HS-27A (cell line): ENCODE results near the gene GPR17.

Experiments used
- DNase-seq: peaks from one replicate; pipeline ENCODE4 v3.0.0-alpha.2; 2012; ENCODE audit warnings: low read depth, missing footprints

GPR17 gene

DNA sequence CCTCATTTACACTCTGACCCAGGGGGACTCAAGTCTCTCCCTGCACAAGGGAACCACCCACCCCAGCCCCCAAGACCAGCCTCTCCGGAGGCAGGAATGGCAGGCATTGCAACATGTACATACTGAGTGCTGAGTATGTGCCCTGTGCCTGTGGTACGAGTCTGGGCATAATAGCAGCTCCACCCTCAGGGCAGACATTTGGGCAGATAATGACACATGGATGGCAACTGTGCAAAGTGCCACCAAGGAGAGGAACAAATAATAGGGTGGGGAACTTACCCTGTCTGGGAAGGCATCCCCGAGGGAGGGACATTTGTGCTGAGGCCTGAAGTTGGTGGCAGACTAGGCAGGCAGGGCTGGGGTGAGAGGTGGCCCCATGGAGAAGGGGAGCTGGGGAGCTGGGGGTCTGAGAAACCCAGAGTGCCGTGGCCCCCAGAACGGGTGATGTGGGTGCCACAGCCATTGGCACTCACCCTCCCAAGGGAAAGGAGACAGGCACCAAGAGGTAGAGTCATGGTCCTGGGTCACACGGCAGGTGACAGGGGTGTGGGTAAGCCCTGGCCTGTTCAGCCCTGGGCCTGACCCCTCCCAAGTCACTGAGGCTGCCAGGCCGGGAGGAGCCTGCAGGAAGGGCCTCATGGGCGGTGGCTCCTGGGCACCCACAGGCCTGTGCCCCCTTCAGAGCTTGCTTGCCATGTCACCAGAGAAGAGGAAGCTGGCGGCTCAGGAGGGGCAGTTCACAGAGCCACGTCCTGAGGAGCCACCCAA, 15.7 kb upstream of the GPR17 start:
- DNase-seq = no peak

DNA sequence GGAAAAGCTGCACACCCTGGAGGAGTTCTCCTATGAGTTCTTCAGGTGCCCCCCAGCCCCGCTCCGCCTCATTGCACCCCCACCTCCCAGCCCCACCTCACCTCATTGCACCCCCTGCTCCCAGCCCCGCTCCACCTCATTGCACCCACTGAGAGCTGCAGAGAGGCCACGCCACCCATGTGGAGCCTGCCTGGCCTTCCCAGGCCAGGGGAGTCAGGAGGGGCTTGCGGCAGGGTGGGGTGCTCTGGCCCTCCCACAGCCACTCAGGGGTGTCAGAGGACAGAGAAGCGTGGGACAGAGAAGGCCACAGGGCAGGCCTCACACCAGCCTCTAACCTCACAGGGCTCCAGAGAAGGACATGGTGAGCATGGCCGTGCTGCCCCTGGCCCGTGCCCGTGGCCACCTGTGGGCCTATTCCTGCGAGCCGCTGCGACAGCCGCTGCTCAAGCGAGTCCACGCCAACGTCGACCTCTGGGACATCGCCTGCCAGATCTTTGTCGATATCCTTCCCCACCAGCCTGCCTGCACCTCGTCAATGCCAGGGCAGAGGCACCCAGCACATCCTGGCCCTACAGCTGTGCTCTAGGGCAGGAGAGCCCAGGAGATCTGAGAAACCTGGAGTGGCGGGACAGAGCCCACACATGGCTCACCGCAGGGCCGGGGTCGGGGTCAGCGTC, 15.0 kb upstream of the GPR17 start:
- no peak for DNase-seq

- DNase-seq = no peak
These were observed 14.4 kb upstream of the GPR17 start for GRCh38 chr2:127631541-127631996.

- DNase-seq = no peak
These were observed 13.9 kb upstream of the GPR17 start for GRCh38 chr2:127631997-127632581.

GRCh38 chr2:127632592-127633489, 13.1 kb upstream of the GPR17 start:
- DNase-seq = no peak

- no peak for DNase-seq
These were observed 12.3 kb upstream of the GPR17 start for GRCh38 chr2:127633556-127634065.

- DNase-seq = no peak
These were observed 11.8 kb upstream of the GPR17 start for GRCh38 chr2:127634066-127634617.

DNA sequence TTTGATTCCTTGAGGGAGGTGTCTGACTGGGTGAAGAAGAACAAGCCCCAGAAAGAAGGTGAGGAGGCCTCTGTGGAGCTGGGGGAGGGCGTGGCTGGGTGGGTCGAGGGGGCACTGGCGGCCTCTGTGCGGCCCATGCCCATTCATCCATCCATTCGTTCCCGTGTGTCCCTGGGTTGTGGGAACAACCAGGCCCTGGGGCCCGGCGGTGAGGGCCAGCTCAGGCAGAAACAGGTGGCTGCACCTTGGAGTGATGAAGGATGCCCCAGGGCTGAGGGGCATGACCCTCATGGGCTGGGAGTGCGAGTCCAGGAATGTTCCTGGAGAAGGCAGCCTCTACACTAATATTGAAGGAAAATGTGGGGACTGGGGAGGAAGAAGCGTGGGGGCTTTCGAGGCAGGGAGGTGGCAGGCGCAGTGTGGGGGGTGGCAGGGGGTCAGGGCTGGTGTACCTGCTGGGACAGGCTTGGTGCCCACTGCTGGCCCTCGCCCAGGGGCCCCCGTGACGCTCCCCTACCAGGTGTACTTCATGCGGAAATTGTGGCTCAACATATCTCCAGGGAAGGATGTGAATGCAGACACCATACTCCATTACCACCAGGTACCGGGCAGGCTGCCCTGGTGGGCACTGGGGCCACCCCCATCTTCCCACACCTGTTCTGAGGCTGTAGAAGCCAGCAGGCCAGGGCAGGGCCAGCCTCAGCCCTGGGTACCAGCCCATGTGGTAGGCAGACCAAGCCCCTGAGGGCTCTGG, 11.2 kb upstream of the GPR17 start:
- no peak for DNase-seq

DNA sequence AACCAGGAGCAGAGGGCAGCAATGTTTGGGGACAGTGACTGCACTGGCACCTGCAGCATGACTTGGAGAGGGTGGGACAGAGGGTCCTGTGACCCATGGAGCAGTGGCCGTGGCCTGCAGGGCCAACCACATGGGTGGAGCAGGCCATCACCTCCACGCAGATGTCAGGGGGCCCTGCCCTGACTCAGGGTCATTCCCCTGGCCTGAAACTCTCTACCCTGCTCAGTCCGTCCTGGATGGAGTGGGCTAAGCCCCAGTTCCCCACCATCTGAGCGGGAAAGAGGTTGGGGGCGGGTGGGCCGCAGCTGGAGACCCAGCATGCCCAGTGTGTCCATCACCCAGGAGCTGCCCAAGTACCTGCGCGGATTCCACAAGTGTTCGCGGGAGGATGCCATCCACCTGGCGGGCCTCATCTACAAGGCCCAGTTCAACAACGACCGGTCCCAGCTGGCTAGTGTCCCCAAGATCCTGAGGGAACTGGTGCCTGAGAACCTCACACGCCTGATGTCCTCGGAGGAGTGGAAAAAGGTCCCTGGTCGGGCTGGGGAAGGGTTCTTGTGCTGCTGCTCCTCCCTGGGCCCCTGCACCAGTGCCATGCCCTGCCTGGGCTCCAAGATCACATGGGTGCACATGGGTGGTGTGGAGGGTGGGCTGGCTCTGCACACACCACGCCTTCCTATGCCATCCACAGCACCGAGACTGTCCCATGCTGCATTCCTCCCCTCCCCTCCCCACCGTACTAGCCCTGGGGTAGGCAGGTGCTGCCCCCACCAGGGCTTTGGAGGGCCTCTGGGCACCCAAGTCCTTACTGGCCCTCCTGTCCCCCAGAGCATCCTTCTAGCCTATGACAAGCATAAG, 10.3 kb upstream of the GPR17 start:
- no peak for DNase-seq

- DNase-seq = no peak
These were observed 9.4 kb upstream of the GPR17 start for GRCh38 chr2:127636248-127637235.

- no peak for DNase-seq
These were observed 8.7 kb upstream of the GPR17 start for GRCh38 chr2:127637236-127637630.

DNA sequence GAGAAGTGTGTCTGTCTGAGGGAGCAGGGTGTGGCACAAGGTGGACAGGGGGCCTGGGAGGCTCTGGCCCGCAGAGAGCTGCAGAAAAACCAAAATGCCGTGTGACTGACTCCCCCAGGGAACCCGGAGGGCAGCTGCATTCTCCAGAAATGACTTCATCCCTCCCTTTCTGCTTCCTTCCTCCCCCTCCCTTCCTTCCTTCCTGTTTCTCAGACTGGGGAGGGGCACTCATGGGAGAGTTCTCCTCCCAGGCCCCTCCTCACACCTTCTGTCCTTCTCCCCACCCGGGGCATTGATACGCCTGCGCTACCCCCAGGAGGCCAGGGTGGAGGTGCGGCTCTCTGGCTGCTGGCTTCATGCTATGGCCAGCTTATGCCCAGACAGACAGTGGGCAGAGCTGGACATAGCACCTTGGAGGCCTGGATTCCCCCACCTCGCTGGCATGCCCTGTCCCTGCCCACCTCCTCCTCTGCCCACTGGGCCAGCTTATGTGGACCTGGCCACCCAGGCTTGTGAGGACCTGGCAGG, 8.2 kb upstream of the GPR17 start:
- peak; percentile 97 for DNase-seq

DNA sequence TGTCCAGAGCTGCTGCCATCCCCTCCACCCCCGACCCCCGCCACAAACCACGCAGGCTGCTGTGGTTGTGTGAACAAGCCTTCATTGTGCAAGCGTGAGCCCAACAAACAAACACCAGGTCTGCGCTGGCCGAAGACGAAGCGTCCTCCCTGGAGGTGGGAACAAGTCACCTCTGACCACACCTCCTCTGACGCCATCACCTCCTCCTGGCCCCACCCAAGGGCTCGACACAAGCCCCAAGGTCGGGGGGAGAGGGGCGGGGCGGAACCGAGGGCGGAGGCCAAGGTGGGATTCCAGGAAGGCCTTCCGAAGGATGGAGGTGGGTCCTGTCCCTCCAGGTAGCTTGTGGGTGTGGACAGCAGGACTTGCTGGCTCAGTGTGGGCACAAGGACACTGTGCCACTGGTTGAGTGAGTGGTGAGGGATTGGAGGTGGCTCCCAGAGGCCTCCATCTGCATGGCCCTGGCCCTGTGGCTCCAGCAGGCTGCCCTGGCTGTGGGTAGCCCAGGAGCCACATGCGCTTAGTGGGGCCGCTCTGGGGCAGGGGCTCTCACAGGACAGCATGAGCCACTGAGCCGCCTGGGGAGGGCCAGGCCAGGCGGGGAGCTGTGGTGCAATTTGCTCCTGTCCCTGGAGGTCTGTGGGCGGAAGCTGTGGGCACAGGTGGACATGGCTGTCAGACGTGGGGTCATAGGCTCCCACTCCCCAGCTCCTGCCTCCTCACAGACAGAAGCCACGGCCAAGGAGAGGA, 7.4 kb upstream of the GPR17 start:
- no peak for DNase-seq

- no peak for DNase-seq
These were observed 6.9 kb upstream of the GPR17 start for GRCh38 chr2:127639111-127639474.

DNA sequence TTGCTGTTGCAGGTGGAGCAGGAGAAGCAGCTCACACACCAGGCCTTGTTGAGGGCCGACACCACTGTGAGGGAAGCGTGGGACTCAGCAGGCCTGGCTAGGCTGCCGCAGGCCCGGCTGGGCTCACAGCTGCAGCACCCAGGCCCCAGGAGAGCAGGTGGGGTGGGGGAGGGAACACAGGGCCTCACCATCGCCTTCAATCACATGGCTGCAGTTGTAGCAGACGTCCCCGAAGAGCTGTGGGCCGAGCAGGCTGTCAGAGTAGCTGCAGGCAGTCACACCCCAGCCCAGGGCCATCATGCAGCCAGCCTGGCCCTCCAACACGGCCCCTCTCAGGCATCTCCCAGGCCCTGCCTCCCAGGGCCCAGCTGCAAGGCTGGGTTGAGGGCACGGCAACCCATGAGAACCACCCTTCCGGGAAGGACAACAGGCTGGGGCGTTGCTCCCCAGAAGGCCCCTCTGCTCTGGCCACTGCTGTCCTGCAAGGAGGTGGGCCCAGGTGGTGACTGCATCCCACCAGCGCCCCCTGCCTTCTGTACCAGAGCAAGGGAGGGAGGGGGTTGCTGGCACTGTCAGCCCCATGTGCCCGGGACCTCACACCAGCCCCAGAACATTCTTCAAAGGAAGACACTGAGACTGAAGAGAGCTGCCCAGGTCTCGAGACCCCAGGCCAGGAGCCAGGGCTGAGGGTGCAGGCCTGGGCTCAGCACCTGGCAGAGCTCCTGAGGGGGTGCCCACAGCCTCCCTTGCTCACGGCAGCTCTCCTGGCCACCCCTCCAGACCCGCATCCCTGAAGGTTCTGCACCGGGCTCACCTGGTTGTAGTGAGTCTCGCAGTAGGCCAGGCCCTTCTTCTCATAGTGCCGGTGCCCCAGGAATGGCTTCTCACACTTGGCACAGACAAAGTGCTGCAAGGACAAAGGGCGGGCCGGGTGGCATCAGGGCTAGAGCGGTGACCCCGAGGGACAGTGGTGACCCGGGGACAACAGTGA, 5.6 kb upstream of the GPR17 start:
- no peak for DNase-seq

GRCh38 chr2:127641133-127641532, 4.8 kb upstream of the GPR17 start:
- DNase-seq = no peak
